RPMI8226 (cell line): Measurements from ENCODE around the gene CERS1.

Experiments
- DNase-seq: peaks from one replicate; pipeline ENCODE4 v3.0.0-alpha.2; 2015

CERS1 gene

GRCh38 chr19:18897094-18898029 is 1.4 kb upstream of the CERS1 start:
- no peak for DNase-seq

- DNase-seq, result peak; percentile 41
Observed at GRCh38 chr19:18896421-18896841, 473 bp upstream of the CERS1 start.

- peak; percentile 50 for DNase-seq
Observed at GRCh38 chr19:18895038-18895823, 727 bp downstream of the CERS1 start.

- DNase-seq, result peak; percentile 47
Observed at GRCh38 chr19:18894254-18895037, 1.5 kb downstream of the CERS1 start.

- no peak for DNase-seq
Observed at GRCh38 chr19:18893587-18894253, 2.2 kb downstream of the CERS1 start.

- no peak for DNase-seq
Observed at GRCh38 chr19:18889949-18890745, 5.8 kb downstream of the CERS1 start.

- no peak for DNase-seq
Observed at GRCh38 chr19:18886972-18887371, 9.0 kb downstream of the CERS1 start.

- peak; percentile 67 for DNase-seq
Observed at GRCh38 chr19:18883526-18884304, 12.2 kb downstream of the CERS1 start.

- DNase-seq, result no peak
Observed at GRCh38 chr19:18881491-18881890, 14.5 kb downstream of the CERS1 start.

GRCh38 chr19:18879579-18880373 is 16.2 kb downstream of the CERS1 start:
- peak; percentile 78 for DNase-seq

GRCh38 chr19:18878858-18879578 is 16.9 kb downstream of the CERS1 start:
- no peak for DNase-seq

GRCh38 chr19:18878058-18878797 is 17.7 kb downstream of the CERS1 start:
- no peak for DNase-seq

GRCh38 chr19:18876865-18877264 is 19.1 kb downstream of the CERS1 start:
- DNase-seq, result no peak

- no peak for DNase-seq
Observed at GRCh38 chr19:18875726-18876125, 20.2 kb downstream of the CERS1 start.

GRCh38 chr19:18871543-18871942 is 24.4 kb downstream of the CERS1 start:
- DNase-seq, result no peak

- DNase-seq, result no peak
Observed at GRCh38 chr19:18870531-18871172, 25.3 kb downstream of the CERS1 start.

- no peak for DNase-seq
Observed at GRCh38 chr19:18869781-18870530, 26.0 kb downstream of the CERS1 start.
